Endothelial cell (in vitro differentiated cells): Measurements from ENCODE around the gene ADAMTS12. TPM values are rescaled to one million over a fixed set of nuclear protein-coding genes. Genes with fewer than 3 reads are reported as not detected.

Source experiments
- DNase-seq: peaks from one replicate; pipeline ENCODE4 v3.0.0; 2021; ENCODE audit warnings: low spot score
- H3K27ac Mint-ChIP-seq: one replicate; pipeline ENCODE4 v1.8.0; 2021; ENCODE audit warnings: mixed read lengths, inconsistent platforms; ENCODE audit not compliant: unreplicated experiment
- H3K27me3 Mint-ChIP-seq: one replicate; pipeline ENCODE4 v1.8.0; 2021; ENCODE audit warnings: mild to moderate bottlenecking, moderate library complexity, mixed read lengths, inconsistent platforms; ENCODE audit not compliant: unreplicated experiment
- H3K36me3 Mint-ChIP-seq: one replicate; pipeline ENCODE4 v1.8.0; 2021; ENCODE audit warnings: mild to moderate bottlenecking, low read depth, mixed read lengths, inconsistent platforms; ENCODE audit not compliant: unreplicated experiment
- H3K4me1 Mint-ChIP-seq: one replicate; pipeline ENCODE4 v1.8.0; 2021; ENCODE audit warnings: mild to moderate bottlenecking, mixed read lengths, inconsistent platforms; ENCODE audit not compliant: unreplicated experiment
- H3K4me3 Mint-ChIP-seq: one replicate; pipeline ENCODE4 v1.8.0; 2021; ENCODE audit warnings: mild to moderate bottlenecking, mixed read lengths, inconsistent platforms; ENCODE audit not compliant: unreplicated experiment
- H3K9me3 Mint-ChIP-seq: one replicate; pipeline ENCODE4 v1.8.0; 2021; ENCODE audit warnings: mixed read lengths, inconsistent platforms; ENCODE audit not compliant: unreplicated experiment
- total RNA-seq: library from RNA; stranded (reverse); fragmentation: NEBNext Ultra II Directional; extraction: Animal tissue kit (Norgen Biotek cat#: 25700); gene quantifications from one replicate; pipeline ENCODE4 v1.2.1, GENCODE V29; 2021; ENCODE audit not compliant: unreplicated experiment
- TF ChIP-seq, protein P1 (sequence below): fragments of 200-600 bp; sonication (generic); IDR thresholded peaks from one replicate; pipeline ENCODE4 v1.5.0; 2021; ENCODE audit warnings: antibody characterized with exemption; ENCODE audit not compliant: unreplicated experiment

Gene ADAMTS12
- total RNA-seq, 1 donor from 2014 or later, result 9.8 TPM

DNA sequence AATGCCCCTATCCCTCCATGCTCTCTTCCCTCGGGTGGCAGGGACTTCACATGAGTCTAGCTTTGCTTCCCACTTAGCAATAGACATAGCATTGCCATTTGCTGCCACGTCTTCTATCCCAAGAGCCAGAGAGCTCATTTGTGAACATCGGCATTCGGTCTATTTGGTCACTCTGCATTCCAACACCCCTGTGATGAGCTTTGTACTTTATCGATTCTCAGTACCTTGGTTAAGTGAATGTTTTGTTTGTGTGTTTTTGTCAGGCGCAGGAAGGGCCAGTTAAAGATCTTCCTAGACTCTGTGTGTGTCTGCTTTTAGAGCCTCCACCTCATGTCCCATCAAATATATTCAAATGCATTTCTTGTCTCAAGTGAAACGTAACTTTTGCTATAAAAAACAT lies 309.4 kb downstream of the ADAMTS12 start:
- no peak for DNase-seq
- H3K27me3 Mint-ChIP-seq, result no peaks in the 10 kb centered on the region
- no peak overlapping the region for H3K27ac Mint-ChIP-seq
- peaks cover 3% of the 10 kb centered on the region for H3K4me1 Mint-ChIP-seq
- H3K9me3 Mint-ChIP-seq, result no peaks in the 10 kb centered on the region
- TF ChIP-seq, protein P1, sequence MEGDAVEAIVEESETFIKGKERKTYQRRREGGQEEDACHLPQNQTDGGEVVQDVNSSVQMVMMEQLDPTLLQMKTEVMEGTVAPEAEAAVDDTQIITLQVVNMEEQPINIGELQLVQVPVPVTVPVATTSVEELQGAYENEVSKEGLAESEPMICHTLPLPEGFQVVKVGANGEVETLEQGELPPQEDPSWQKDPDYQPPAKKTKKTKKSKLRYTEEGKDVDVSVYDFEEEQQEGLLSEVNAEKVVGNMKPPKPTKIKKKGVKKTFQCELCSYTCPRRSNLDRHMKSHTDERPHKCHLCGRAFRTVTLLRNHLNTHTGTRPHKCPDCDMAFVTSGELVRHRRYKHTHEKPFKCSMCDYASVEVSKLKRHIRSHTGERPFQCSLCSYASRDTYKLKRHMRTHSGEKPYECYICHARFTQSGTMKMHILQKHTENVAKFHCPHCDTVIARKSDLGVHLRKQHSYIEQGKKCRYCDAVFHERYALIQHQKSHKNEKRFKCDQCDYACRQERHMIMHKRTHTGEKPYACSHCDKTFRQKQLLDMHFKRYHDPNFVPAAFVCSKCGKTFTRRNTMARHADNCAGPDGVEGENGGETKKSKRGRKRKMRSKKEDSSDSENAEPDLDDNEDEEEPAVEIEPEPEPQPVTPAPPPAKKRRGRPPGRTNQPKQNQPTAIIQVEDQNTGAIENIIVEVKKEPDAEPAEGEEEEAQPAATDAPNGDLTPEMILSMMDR, result no peak
- H3K36me3 Mint-ChIP-seq, result no peaks in the 10 kb centered on the region
- no peak overlapping the region for H3K4me3 Mint-ChIP-seq

DNA sequence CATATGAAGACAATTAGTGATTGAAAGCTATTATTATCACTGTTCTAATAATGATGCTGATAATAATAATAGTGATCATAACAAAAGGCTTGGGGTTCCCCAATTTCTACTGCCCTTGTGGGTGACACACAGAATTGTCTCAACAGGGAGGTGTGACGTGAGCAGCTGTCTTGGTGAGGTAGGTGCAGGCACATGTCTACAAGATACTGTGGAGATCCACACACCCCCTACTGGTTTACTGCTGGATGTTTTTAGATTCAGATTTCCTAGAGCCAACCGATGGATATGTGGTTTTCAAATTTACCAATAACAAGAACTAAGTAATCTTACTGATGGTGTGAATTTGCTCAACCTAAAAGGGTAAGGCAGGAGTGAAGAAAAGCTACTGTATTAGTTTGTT lies 312.0 kb downstream of the ADAMTS12 start:
- DNase-seq, result no peak
- H3K4me3 Mint-ChIP-seq, result no peak overlapping the region
- H3K27me3 Mint-ChIP-seq, result no peaks in the 10 kb centered on the region
- H3K27ac Mint-ChIP-seq, result no peak overlapping the region
- no peaks in the 10 kb centered on the region for H3K4me1 Mint-ChIP-seq
- H3K36me3 Mint-ChIP-seq, result no peaks in the 10 kb centered on the region
- no peaks in the 10 kb centered on the region for H3K9me3 Mint-ChIP-seq
- TF ChIP-seq, protein P1, result no peak

DNA sequence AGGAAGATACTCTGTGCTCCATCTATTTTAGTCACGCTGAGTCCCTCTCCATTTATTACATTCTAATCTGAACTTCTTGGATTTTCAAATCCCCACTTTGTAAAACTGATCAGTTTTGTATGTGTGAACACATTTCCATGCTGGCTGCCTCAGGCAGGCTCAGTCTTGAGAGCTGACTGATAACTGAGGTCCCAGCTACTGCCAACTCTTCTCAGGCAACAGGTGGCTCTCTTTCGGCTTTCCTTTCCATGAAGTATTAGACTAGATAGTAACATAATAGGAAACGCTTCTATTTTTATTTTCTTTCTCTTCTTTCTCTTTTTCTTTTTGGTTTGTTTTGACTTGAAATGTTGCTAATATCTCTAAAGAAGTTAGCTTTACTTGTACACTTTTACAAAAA lies 312.6 kb downstream of the ADAMTS12 start:
- Mint-ChIP-seq H3K27me3 (no peaks in the 10 kb centered on the region), H3K36me3 (no peaks in the 10 kb centered on the region), H3K27ac (no peak overlapping the region), H3K9me3 (no peaks in the 10 kb centered on the region), H3K4me1 (no peaks in the 10 kb centered on the region), H3K4me3 (no peak overlapping the region)
- no peak for DNase-seq
- TF ChIP-seq, protein P1, result no peak

DNA sequence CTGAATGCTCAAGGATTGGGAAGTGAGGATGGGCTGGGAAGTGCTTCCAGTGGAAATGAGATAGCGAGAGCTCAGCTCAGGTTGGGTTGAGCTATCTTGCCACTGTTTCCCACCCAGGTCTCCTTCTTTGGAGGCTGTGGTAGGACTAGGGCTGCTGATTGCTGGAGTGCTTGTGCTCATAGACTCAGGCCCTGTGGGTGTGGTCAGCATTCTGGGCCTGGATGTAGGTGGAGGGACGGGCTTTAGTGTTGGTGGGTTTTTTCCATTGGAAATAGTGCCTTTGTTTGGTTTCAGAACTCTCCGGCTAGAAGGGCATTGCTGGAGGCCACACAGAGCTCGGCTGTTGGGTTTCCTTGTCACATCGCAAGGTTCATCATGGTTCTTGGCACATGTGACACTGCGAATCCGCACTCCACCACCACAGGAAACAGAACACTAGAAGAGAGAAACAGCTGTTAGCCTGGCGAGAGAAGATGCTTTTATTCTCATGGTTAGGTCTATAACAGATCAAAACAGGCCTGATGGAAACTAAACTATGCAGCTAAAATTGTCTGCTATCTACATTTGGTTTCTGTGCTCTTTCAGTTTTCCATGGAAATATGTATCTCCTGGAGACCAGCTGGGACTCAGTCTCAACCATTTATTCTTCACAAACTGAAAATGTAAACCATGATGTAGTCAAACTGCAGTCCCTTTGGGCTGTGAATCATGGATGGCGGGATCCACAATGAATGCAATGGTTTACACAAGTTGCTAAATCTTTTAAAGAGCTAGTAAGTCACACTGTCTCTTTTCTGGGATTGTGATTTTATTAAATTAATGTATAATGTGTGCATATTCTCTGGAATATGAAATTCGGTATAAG lies 314.8 kb downstream of the ADAMTS12 start:
- TF ChIP-seq, protein P1, result no peak
- no peak overlapping the region for H3K27ac Mint-ChIP-seq
- H3K9me3 Mint-ChIP-seq, result no peaks in the 10 kb centered on the region
- no peaks in the 10 kb centered on the region for H3K27me3 Mint-ChIP-seq
- no peaks in the 10 kb centered on the region for H3K36me3 Mint-ChIP-seq
- no peak for DNase-seq
- H3K4me3 Mint-ChIP-seq, result no peak overlapping the region
- no peaks in the 10 kb centered on the region for H3K4me1 Mint-ChIP-seq

DNA sequence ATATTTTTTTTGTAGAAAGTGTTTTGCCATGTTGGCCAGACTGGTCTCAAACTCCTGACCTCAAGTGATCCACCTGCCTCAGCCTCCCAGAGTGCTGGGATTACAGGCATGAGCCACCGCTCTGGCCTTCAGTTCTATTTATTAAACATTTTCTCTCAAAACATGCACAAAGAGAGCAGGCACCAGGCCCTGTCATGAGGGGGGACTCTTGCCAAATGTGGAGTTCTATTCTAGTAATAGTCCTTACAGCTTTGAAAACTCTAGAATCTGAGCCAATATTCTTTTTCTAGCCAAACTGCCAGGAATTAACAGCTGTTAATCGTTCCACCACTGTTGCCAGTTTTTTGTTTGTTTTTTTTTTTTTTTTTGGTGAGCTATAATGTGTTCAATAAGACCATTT lies 326.5 kb downstream of the ADAMTS12 start:
- TF ChIP-seq, protein P1, result no peak
- no peak for DNase-seq
- H3K4me1 Mint-ChIP-seq, result peaks cover 17% of the 10 kb centered on the region
- H3K4me3 Mint-ChIP-seq, result no peak overlapping the region
- H3K9me3 Mint-ChIP-seq, result no peaks in the 10 kb centered on the region
- H3K27ac Mint-ChIP-seq, result no peak overlapping the region
- H3K36me3 Mint-ChIP-seq, result peaks cover 7% of the 10 kb centered on the region
- peaks cover 4% of the 10 kb centered on the region for H3K27me3 Mint-ChIP-seq
